ENCODE data around the gene DNAH9. TPM values are rescaled to one million over a fixed set of nuclear protein-coding genes. Genes with fewer than 3 reads are reported as not detected.
A peak's percentile ranks its signal among the peaks of the same experiment; 100 is the strongest.

The DNAH9 gene
- total RNA-seq, 1 experiment from 2014 or later = 0.22 TPM

DNA sequence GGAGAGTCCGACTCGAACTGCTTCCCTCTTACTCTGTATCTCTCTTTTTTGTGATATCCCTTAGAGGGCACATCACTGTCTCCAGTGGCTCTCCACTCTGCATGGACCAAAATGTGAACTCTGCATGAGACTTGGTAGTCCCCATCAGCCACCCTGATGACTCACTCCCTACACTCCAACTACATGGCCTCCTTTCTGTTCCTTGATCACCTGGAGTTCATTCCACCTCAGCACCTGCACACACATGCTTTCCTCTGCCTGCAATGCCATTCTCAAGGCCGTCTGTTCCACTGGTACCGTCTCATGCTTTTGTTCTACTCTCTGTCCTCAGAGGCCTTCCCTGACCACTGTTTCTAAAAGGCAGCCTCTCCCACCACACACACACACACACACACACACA, 109.3 kb downstream of the DNAH9 start:
- Histone ChIP-seq H3K18ac (ENCODE audit: insufficient read length, low read depth, low read length) (no peak overlapping the region), H3K23ac (ENCODE audit: insufficient read length, low read depth, low read length) (no peak overlapping the region), H3T11ph (ENCODE audit: low read length) (no peak overlapping the region), H2AFZ (ENCODE audit: low read length) (no peak overlapping the region), H3K14ac (ENCODE audit: insufficient read depth, low read length) (no peak overlapping the region), H3K4me1 (ENCODE audit: insufficient read depth, low read length) (peaks cover 4% of the 10 kb centered on the region; the same call in 1 of the 2 replicates), H4K20me1 (ENCODE audit: control insufficient read depth, insufficient read depth, insufficient read length) (no peaks in the 10 kb centered on the region), H3K4ac (ENCODE audit: low read depth, low read length) (no peak overlapping the region), H2AK5ac (ENCODE audit: insufficient read length, low read length) (no peak overlapping the region), H3K56ac (ENCODE audit: insufficient read length, low read depth, low read length) (no peak overlapping the region), H3K9ac (ENCODE audit: extremely low read depth, insufficient read length, low read length) (no peak overlapping the region), H3K79me1 (ENCODE audit: insufficient read depth, low read depth, low read length, poor library complexity, severe bottlenecking) (no peaks in the 10 kb centered on the region), H2BK15ac (ENCODE audit: low read depth, low read length) (no peak overlapping the region), H3K4me2 (ENCODE audit: insufficient read depth, insufficient read length, low read length) (no peak overlapping the region), H4K5ac (ENCODE audit: insufficient read length, low read depth, low read length) (no peak overlapping the region), H3K27me3 (ENCODE audit: insufficient read depth, low read length) (no peaks in the 10 kb centered on the region), H3K79me2 (ENCODE audit: insufficient read depth, low read length) (no peaks in the 10 kb centered on the region), H3K27ac (ENCODE audit: insufficient read length, low read depth, low read length) (no peak overlapping the region), H2BK120ac (ENCODE audit: low read depth, low read length, poor library complexity, severe bottlenecking) (no peak overlapping the region), H3K23me2 (ENCODE audit: insufficient read length, low read depth, low read length, poor library complexity, severe bottlenecking) (no peaks in the 10 kb centered on the region), H3K9me3 (ENCODE audit: control insufficient read depth, low read depth, low read length) (no peaks in the 10 kb centered on the region), H2BK5ac (ENCODE audit: insufficient read length, low read length) (no peak overlapping the region), H4K91ac (ENCODE audit: insufficient read length, low read depth, low read length) (no peak overlapping the region), H4K8ac (replicated peaks; ENCODE audit: insufficient read length, low read depth, low read length) (no peak overlapping the region), H2BK20ac (ENCODE audit: low read depth, low read length, poor library complexity, severe bottlenecking) (no peak overlapping the region), H2BK12ac (ENCODE audit: insufficient read length, low read depth, low read length) (no peak overlapping the region)
- TF ChIP-seq, protein P1, sequence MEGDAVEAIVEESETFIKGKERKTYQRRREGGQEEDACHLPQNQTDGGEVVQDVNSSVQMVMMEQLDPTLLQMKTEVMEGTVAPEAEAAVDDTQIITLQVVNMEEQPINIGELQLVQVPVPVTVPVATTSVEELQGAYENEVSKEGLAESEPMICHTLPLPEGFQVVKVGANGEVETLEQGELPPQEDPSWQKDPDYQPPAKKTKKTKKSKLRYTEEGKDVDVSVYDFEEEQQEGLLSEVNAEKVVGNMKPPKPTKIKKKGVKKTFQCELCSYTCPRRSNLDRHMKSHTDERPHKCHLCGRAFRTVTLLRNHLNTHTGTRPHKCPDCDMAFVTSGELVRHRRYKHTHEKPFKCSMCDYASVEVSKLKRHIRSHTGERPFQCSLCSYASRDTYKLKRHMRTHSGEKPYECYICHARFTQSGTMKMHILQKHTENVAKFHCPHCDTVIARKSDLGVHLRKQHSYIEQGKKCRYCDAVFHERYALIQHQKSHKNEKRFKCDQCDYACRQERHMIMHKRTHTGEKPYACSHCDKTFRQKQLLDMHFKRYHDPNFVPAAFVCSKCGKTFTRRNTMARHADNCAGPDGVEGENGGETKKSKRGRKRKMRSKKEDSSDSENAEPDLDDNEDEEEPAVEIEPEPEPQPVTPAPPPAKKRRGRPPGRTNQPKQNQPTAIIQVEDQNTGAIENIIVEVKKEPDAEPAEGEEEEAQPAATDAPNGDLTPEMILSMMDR (conservative IDR thresholded peaks at IDR 0.05) = no peak
- Mint-ChIP-seq H3K36me3 (ENCODE audit: insufficient read depth in 1 of 3, low read depth in 3 of 3) (no peaks in the 10 kb centered on the region), H3K9me3 (no peaks in the 10 kb centered on the region), H3K27me3 (ENCODE audit: low read depth) (no peaks in the 10 kb centered on the region), H3K27ac (peak overlapping the region in 1 of 3 experiments; percentile 2; a peak in 1 of 7 replicates), H3K4me3 (no peak overlapping the region; a peak in 1 of 5 replicates), H3K4me1 (peaks cover 9 to 11% of the 10 kb centered on the region in 2 experiments)
- no peak for DNase-seq
- no CpG with 5 or more reads among the region's 4 CpGs for WGBS (ENCODE audit: extremely low coverage, insufficient read length, low lambda C conversion rate)
